PC-3 (cell line): ENCODE results near the gene CES4A. TPM values are rescaled to one million over a fixed set of nuclear protein-coding genes. Genes with fewer than 3 reads are reported as not detected.

ENCODE experiments used
- ATAC-seq: fragments of 200-7000 bp; cut with Tn5 transposase; 2 replicates; pipeline ENCODE4 v1.9.1; 2020; ENCODE audit warnings: mild to moderate bottlenecking, moderate library complexity
- BruUV-seq: library from RNA; stranded (reverse); fragments of 400-500 nt; replicated peaks from 2 replicates; lab custom pipeline; 2021; lab: Mats Ljungman, UMichigan
- CTCF ChIA-PET: fragments of 300-600 bp; sonication (Branson Sonifier 250); formaldehyde crosslinking; loops from one replicate; lab custom pipeline; 2022; ENCODE audit warnings: antibody characterized with exemption; lab: Charles Lee
- POLR2A ChIA-PET: fragments of 300-600 bp; sonication (Branson Sonifier 250); formaldehyde crosslinking; loops from one replicate; lab custom pipeline; 2022; ENCODE audit warnings: antibody characterized with exemption; ENCODE audit not compliant: unreplicated experiment; lab: Charles Lee
- DNase-seq: peaks from one replicate; pipeline ENCODE4 v3.0.0-alpha.2; 2015
- H2AFZ ChIP-seq: fragments of 300-600 bp; sonication (generic); 2 replicates; pipeline ENCODE4 v1.6.0; 2016; ENCODE audit warnings: antibody characterized with exemption, low read length
- H3F3A ChIP-seq: fragments of 300-600 bp; sonication (generic); one replicate; pipeline ENCODE4 v1.6.0; 2017; ENCODE audit warnings: antibody characterized with exemption, low read length, control low read depth, mild to moderate bottlenecking; ENCODE audit not compliant: unreplicated experiment
- H3K27ac ChIP-seq: fragments of 300-600 bp; sonication (generic); 2 replicates; pipeline ENCODE4 v1.5.1; 2016; ENCODE audit warnings: mild to moderate bottlenecking, low read length
- H3K27me3 ChIP-seq: fragments of 300-600 bp; sonication (generic); 2 replicates; pipeline ENCODE4 v1.6.1; 2016; ENCODE audit warnings: low read length, mixed read lengths
- H3K36me3 ChIP-seq: fragments of 300-600 bp; sonication (generic); 2 replicates; pipeline ENCODE4 v1.6.1; 2016; ENCODE audit warnings: low read depth, mixed run types, low read length, mixed read lengths
- H3K4me1 ChIP-seq: fragments of 300-600 bp; sonication (generic); 2 replicates; pipeline ENCODE4 v1.5.1; 2016; ENCODE audit warnings: low read length; ENCODE audit not compliant: insufficient read depth
- H3K4me2 ChIP-seq: fragments of 300-600 bp; sonication (generic); 2 replicates; pipeline ENCODE4 v1.6.0; 2016; ENCODE audit warnings: low read length
- H3K4me3 ChIP-seq: fragments of 300-600 bp; sonication (generic); 2 replicates; pipeline ENCODE4 v1.5.1; 2016; ENCODE audit warnings: mild to moderate bottlenecking, low read length, mixed read lengths
- H3K79me2 ChIP-seq: fragments of 300-600 bp; sonication (generic); 2 replicates; pipeline ENCODE4 v1.6.1; 2017; ENCODE audit warnings: low read length, mixed read lengths
- H3K9ac ChIP-seq: fragments of 300-600 bp; sonication (generic); 2 replicates; pipeline ENCODE4 v1.6.0; 2016; ENCODE audit warnings: mild to moderate bottlenecking, low read length
- H3K9me2 ChIP-seq: fragments of 300-600 bp; sonication (generic); replicated peaks from 2 replicates; pipeline ENCODE4 v1.6.1; 2016; ENCODE audit warnings: mixed run types, low read length, mixed read lengths
- H3K9me3 ChIP-seq: fragments of 300-600 bp; sonication (generic); 2 replicates; pipeline ENCODE4 v1.6.1; 2016; ENCODE audit warnings: low read length, mixed read lengths
- H4K20me1 ChIP-seq: fragments of 300-600 bp; sonication (generic); 2 replicates; pipeline ENCODE4 v1.6.1; 2016; ENCODE audit warnings: low read length, mixed read lengths
- EZH2 ChIP-seq: fragments of 300-600 bp; sonication (generic); IDR thresholded peaks from one replicate; pipeline ENCODE4 v1.6.1; 2017; ENCODE audit warnings: antibody characterized with exemption, mild to moderate bottlenecking, low read length; ENCODE audit not compliant: unreplicated experiment
- EZH2phosphoT487 ChIP-seq: fragments of 300-600 bp; sonication (generic); IDR thresholded peaks from 2 replicates; pipeline ENCODE4 v1.6.1; 2018; ENCODE audit warnings: mild to moderate bottlenecking, antibody characterized with exemption, low read length, borderline replicate concordance
- intact Hi-C: fragments of 100-400 bp; cut with micrococcal nuclease; formaldehyde crosslinking; loops from 2 replicates; pipeline ENCODE4 v1.9.0; 2023
- total RNA-seq: library from RNA; depleted of rRNA; stranded (reverse); fragments of >200 nt; gene quantifications from 2 replicates; pipeline ENCODE4 v1.2.3, GENCODE V29; 2014
- TF ChIP-seq, protein P1 (sequence below): fragments of 300-600 bp; sonication (generic); conservative IDR thresholded peaks from 2 replicates; pipeline ENCODE4 v1.5.1; 2017; ENCODE audit warnings: antibody characterized with exemption, low read depth, mild to moderate bottlenecking, low read length

The CES4A gene
- total RNA-seq, 1 experiment from 2014 or later: 2.6 TPM

DNA sequence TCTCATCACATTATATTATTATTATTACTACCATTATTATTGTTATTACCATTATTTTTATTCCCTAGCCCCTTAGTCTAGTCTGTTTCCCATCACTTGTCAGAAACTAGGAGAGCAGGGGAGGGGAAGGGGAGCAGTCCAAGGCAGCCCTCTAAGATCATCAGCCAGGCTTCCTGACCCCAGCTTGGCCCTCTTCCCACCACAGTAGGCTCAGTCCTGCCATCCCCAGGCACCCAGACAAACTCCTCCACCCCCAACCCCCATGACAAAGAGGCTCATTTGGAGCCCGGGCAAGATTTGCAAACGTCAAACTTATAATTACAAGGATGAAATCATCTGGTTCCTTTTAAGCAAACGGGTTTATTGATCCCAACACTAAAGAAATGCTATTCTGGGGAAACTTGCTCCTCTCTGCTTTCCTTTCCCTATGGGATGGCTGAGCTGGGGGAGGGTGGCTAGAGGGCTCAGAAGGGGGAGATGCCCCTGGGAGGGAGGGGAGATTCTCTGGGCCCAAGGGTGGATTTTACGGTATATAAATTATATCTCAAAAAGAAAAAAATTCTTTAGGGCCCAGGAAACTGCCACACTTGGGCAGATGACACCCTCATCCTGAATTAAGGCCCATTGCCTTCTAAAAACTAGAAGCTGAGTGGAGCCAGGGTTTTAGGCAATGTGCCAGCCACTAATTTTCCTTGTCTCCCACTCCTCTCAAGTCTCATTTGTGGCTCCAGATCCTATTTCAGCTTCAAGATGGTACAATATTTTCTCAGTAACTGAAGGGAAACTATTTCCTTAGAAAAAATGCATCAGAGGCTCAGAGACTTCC is 36.2 kb downstream of the CES4A start:
- no TSS peak for BruUV-seq
- H3K4me2 ChIP-seq: no peak overlapping the region
- POLR2A ChIA-PET: no interaction called here

GRCh38 chr16:67025210-67025550 is 36.8 kb downstream of the CES4A start:
- H3K9me3 ChIP-seq: no peaks in the 10 kb centered on the region
- peaks cover 10% of the 10 kb centered on the region for H3K79me2 ChIP-seq
- H3K27me3 ChIP-seq: no peaks in the 10 kb centered on the region
- intact Hi-C loops: no loop called here
- H3K4me1 ChIP-seq: peaks cover 14% of the 10 kb centered on the region
- DNase-seq (no peak), ATAC-seq (no peak)
- H3K27ac ChIP-seq: no peak overlapping the region
- ChIA-PET CTCF (no interaction called here), POLR2A (no interaction called here)
- no peak overlapping the region for H2AFZ ChIP-seq
- H3K4me3 ChIP-seq: no peak overlapping the region
- no peaks in the 10 kb centered on the region for H3F3A ChIP-seq
- TF ChIP-seq EZH2: no peak
- H3K36me3 ChIP-seq: no peaks in the 10 kb centered on the region
- BruUV-seq: no TSS peak
- H3K9ac ChIP-seq: no peak overlapping the region
- H4K20me1 ChIP-seq: no peaks in the 10 kb centered on the region
- no peak overlapping the region for H3K4me2 ChIP-seq
- H3K9me2 ChIP-seq: no peaks in the 10 kb centered on the region

More for the DNA sequence above, 36.2 kb downstream of the CES4A start:
- DNase-seq: no peak
- Histone ChIP-seq H4K20me1 (no peaks in the 10 kb centered on the region), H3K27ac (no peak overlapping the region), H3K79me2 (peaks cover 4% of the 10 kb centered on the region), H2AFZ (no peak overlapping the region), H3K36me3 (no peaks in the 10 kb centered on the region), H3K9me3 (no peaks in the 10 kb centered on the region), H3K9me2 (no peaks in the 10 kb centered on the region), H3K9ac (no peak overlapping the region), H3K4me1 (peaks cover 14% of the 10 kb centered on the region), H3F3A (no peaks in the 10 kb centered on the region), H3K4me3 (no peak overlapping the region), H3K27me3 (no peaks in the 10 kb centered on the region)
- TF ChIP-seq, protein P1, sequence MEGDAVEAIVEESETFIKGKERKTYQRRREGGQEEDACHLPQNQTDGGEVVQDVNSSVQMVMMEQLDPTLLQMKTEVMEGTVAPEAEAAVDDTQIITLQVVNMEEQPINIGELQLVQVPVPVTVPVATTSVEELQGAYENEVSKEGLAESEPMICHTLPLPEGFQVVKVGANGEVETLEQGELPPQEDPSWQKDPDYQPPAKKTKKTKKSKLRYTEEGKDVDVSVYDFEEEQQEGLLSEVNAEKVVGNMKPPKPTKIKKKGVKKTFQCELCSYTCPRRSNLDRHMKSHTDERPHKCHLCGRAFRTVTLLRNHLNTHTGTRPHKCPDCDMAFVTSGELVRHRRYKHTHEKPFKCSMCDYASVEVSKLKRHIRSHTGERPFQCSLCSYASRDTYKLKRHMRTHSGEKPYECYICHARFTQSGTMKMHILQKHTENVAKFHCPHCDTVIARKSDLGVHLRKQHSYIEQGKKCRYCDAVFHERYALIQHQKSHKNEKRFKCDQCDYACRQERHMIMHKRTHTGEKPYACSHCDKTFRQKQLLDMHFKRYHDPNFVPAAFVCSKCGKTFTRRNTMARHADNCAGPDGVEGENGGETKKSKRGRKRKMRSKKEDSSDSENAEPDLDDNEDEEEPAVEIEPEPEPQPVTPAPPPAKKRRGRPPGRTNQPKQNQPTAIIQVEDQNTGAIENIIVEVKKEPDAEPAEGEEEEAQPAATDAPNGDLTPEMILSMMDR: no peak
- TF ChIP-seq EZH2 (no peak), EZH2phosphoT487 (no peak)
- ATAC-seq: no peak
- CTCF ChIA-PET: no interaction called here
- intact Hi-C loops: no loop called here

DNA sequence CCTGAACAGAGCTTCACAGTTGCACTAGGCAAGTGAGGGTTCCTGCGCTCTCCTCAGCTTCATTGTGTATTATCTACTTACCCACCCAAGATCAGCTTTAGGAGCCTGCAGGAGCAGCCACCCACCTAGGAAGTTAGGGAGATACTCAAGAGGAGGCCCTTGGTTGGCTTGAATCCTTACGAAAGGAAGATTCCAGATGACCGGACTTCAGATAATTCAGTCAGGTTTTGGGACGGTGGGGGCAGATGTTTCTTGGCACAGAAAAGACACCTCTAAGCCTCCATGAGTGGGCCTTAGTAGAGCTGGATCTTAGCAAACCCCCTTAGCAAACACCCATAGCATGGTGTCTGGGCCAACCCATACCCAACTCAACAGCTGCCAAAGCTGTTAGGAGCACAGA is 38.2 kb downstream of the CES4A start:
- no TSS peak for BruUV-seq
- DNase-seq (no peak), ATAC-seq (no peak)
- peaks cover 4% of the 10 kb centered on the region; the same call in 1 of the 2 replicates for H4K20me1 ChIP-seq
- H2AFZ ChIP-seq: no peak overlapping the region
- no peak overlapping the region for H3K27ac ChIP-seq
- intact Hi-C loops: no loop called here
- no peak overlapping the region for H3K9ac ChIP-seq
- H3K79me2 ChIP-seq: peaks cover 24% of the 10 kb centered on the region
- no peaks in the 10 kb centered on the region for H3K9me3 ChIP-seq
- no peaks in the 10 kb centered on the region for H3F3A ChIP-seq
- no peaks in the 10 kb centered on the region for H3K27me3 ChIP-seq
- no peak overlapping the region for H3K4me2 ChIP-seq
- ChIA-PET CTCF (interaction anchor here (0.6 kb wide), 1 partner anchor 75 kb away, joined by 3 read pairs; no protein-coding TSS in a partner anchor), POLR2A (no interaction called here)
- H3K36me3 ChIP-seq: no peaks in the 10 kb centered on the region
- no peak for TF ChIP-seq EZH2phosphoT487
- no peak for TF ChIP-seq EZH2
- TF ChIP-seq, protein P1: no peak
- no peak overlapping the region for H3K4me3 ChIP-seq
- peaks cover 17% of the 10 kb centered on the region for H3K4me1 ChIP-seq
- no peaks in the 10 kb centered on the region for H3K9me2 ChIP-seq
